ENCODE measurements around the gene SHB.

SHB gene

GRCh38 chr9:37989701-37990100, 79.3 kb downstream of the SHB start:
- no peak for DNase-seq (ENCODE audit: low read depth)

- no peak for DNase-seq (ENCODE audit: low read depth)
These were observed 80.4 kb downstream of the SHB start for GRCh38 chr9:37988602-37989001.

- DNase-seq (ENCODE audit: low read depth) = no peak
These were observed 81.0 kb downstream of the SHB start for GRCh38 chr9:37988041-37988440.

GRCh38 chr9:37987467-37987981, 81.5 kb downstream of the SHB start:
- DNase-seq (ENCODE audit: low read depth) = no peak

DNA sequence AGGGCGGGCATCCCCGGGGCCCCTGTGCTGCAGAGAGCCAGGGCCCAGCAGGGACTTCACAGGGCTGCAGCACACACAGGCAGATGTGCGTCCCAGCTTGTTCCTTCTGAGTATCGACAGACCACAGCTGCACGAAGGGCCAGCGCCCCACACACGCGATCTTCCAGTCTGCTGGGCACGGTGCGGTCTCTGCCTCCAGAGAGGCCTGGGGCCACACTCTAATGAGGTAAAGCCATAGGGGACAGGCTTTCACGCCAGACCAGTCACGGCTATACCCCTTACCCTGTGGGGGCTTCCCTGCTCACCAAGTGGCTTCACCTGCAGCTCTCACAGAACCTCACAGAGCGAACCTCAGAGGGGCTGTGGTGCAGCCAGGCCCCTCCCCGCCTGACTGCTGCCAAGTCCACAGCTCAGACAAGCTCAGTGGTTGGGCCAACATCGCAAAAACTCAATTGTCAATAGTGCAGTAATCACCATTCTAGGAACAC, 82.2 kb downstream of the SHB start:
- no peak for DNase-seq (ENCODE audit: low read depth)

DNA sequence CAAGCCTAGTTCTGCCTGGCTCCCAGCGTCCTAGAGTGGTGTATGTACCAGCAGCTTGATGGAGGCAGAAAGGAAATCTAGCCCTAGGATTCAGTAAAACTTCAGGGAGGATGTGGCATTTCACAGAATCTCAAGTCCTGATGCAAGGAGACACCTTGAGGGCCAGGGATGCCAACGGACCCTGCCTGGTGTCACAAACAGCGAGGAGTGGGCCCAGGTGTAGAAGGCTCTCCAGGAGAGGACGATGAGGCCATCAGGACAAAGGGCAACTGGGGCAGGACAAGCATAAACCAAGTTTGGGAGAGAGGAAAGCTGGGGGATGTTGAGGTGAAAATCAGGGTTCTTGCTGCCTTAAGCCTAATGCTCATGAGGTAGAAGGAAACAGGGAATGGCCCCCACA, 83.0 kb downstream of the SHB start:
- no peak for DNase-seq (ENCODE audit: low read depth)

- DNase-seq (ENCODE audit: low read depth) = no peak
These were observed 84.1 kb downstream of the SHB start for GRCh38 chr9:37984672-37985611.

GRCh38 chr9:37984278-37984671, 84.8 kb downstream of the SHB start:
- no peak for DNase-seq (ENCODE audit: low read depth)

DNA sequence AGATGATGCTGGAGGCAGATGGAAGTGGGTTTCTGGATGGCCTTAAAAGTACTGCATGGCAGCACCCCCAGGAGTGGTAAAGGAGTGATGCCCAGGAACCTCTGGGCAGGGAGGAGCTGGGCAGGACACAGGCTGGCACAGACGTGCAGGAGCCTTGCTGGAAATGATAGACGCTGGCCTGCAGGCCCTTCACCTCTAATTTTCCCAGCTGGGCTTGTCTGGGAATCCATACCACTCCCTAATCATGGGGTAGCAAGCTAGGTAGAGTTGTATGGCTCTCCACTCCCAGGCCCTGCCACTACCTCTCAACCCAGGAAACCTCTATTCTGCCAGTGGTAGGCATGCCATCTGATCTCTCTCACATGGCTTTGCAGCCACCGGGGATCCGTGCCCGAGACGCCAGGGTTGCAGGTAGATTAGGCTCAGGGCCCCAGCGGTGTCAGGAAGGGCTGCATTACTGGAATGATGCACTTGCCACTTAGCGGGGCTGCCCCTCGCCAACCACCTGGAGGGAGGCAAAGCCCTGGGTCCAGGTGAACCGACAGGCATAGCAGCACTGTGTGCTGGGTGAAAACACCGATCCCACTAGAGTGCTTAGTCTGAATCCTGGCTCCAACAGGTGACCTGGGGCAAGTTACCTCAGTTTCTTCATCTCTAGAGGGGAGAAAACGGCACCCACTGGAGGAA, 85.5 kb downstream of the SHB start:
- DNase-seq (ENCODE audit: low read depth) = no peak

GRCh38 chr9:37979844-37980243, 89.2 kb downstream of the SHB start:
- DNase-seq (ENCODE audit: low read depth) = no peak

DNA sequence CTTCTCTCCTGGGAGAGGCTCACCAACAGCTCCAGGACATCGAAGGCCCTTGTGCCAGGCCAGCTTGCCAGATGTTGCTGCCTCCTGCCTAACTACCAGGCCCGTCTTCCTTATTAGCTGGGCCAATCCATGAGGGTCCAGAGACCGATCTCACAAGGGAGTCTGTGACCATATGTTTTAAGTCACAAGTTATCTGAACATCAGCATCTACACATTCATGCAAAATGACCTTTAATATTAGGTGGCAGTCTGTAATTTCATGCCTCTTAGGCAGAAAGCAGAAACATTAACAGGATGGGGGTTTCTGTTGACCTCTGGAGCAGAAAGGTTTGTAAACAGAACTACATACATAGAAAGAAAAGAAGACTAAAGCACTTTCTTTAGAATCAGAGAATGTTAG, 90.0 kb downstream of the SHB start:
- no peak for DNase-seq (ENCODE audit: low read depth)

GRCh38 chr9:37978481-37978864, 90.6 kb downstream of the SHB start:
- no peak for DNase-seq (ENCODE audit: low read depth)

DNA sequence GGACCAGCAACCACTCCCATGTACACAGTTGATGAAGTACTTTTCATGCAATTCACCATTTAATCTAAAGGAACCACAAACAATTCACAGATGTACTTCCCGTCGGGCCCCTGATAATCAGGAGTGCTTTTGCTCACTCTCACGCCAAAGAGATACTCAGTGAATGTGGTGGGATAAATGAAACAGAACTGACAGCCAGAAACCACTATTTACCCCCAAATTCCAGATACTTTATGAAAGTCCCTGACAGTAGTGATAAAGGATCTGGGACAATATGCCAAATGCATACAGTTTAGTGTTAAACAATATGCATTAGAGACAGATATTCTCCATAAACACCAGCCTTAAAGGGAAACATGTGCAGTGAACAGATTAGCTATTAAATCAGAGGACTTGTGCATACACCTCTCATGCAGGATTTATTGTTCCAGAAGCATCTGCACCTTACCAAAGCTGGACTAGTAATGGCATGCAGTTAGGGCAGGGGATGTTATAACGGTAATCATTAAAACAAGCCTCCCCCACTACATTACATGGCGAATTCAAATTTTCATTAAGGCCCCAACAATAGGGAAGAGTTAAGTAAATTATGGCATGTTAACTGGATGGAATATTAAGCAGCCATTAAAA, 91.1 kb downstream of the SHB start:
- DNase-seq (ENCODE audit: low read depth) = no peak

GRCh38 chr9:37976714-37977477, 92.1 kb downstream of the SHB start:
- DNase-seq (ENCODE audit: low read depth) = peak; percentile 54

- no peak for DNase-seq (ENCODE audit: low read depth)
These were observed 93.4 kb downstream of the SHB start for GRCh38 chr9:37975639-37976038.

- DNase-seq (ENCODE audit: low read depth) = no peak
These were observed 94.4 kb downstream of the SHB start for GRCh38 chr9:37974506-37975173.

DNA sequence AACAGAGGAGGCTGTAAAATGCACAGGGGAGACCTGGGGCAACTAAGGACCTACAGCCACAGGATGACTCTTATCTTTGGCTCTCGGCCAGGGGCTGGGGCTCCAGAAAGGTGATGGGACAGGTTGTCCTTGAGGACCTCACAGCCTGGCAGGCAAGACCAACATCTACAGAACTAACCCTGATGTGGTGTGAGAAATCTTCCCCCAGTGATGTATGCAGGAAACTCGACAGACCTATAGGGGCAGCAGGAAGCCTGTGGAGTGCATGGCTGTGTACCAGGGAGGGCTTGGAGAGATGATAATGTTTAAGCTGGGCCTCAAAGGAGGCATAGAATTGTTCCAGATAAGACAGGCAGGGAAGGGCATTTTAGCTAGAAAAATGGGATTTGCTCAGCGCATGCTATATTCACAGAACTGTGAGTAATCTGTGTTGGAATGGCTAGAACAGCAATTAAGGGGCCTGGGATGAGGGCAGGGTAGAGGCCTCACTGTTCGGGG, 96.6 kb downstream of the SHB start:
- no peak for DNase-seq (ENCODE audit: low read depth)

- DNase-seq (ENCODE audit: low read depth) = no peak
These were observed 97.3 kb downstream of the SHB start for GRCh38 chr9:37971691-37972090.

DNA sequence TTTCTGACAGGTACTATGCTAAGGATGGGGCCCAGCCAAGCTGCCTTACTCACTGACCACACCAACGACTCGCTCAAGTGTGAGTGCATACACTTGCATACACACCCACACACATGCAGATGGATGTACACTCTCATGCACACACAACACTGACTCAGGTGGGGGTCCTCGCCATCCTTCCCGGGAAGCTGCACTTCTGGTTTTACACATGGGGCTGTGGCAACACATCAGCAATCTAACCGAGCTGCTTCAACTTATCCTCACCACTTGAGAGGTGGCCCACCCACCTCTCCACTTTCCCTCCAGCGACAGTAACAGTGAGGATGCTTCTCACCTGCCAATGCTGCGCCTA, 97.9 kb downstream of the SHB start:
- no peak for DNase-seq (ENCODE audit: low read depth)

- DNase-seq (ENCODE audit: low read depth) = no peak
These were observed 98.5 kb downstream of the SHB start for GRCh38 chr9:37970301-37971107.

Measured in fibroblast of the conjunctiva (primary cell).